OCI-M2 (cell line): Measurements from ENCODE around the gene NLE1.
"Not testable (repeated sequence)": the region's sequence is repeated elsewhere in the genome, so short reads cannot be mapped to it uniquely, and the experiment has no call there.

Experiments
- DNase-seq: peaks from one replicate; lab custom pipeline; 2025; ENCODE audit not compliant: unreplicated experiment; lab: John Stamatoyannopoulos, UW

Gene NLE1

GRCh38 chr17:35141681-35142466 is at the start of gene NLE1:
TSS of gene NLE1 (minus strand) at chr17:35142303. CDS start at chr17:35142275, 28 bp downstream.
- DNase-seq, result no peak

DNA sequence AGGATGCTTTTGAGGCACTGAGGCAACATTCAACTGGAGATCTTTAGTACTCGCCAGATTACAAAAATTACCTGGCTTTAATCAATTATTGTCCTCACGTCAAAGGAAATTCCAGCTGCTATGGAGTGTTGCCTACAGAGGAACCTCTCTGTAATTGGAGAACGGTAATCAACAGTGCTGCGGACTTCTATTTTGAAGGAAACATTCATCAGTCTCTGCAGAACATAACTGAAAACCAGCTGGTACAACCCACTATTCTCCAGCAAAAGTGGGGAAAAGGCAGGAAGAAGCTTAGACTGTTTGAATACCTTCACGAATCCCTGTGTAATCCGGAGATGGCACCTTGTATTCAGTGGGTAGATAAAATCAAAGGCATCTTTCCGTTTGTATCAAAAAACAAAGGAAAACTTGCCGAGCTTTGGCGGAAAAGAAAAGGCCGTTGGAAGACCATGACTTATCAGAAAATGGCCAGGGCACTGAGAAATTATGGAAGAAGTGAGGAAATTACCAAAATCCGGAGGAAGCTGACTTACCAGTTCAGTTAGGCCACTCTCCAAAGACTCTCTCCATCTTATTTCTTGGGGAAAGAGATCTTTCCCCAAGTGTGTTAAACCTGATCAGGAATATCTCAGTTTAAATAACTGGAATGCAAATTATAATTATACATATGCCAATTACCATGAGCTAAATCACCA is 49.0 kb upstream of the NLE1 start:
- no peak for DNase-seq

GRCh38 chr17:35189291-35189690 is 47.2 kb upstream of the NLE1 start:
- DNase-seq, result no peak

GRCh38 chr17:35188111-35188510 is 46.0 kb upstream of the NLE1 start:
- DNase-seq, result no peak

GRCh38 chr17:35187481-35187880 is 45.4 kb upstream of the NLE1 start:
- no peak for DNase-seq

- no peak for DNase-seq
Measured at GRCh38 chr17:35185849-35186248, 43.7 kb upstream of the NLE1 start.

DNA sequence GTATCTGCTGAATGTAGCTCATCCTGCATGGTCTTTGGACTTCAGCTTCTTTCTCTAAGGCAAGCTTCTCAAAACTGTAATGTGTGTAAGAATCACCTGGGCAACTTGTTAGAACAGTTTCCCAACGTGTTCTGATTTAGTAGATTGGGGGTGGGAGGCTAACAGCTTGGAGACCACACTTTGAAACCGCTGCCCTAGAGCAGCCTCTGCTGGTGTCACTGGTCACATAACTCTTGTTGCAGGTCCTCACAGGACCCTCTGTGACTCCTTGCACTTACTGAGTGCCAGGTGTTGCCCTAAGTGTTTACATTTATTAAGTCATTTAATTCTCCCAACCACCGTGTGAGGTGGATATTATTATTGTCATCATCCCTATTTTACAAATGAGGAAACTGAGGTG is 42.2 kb upstream of the NLE1 start:
- DNase-seq, result no peak

GRCh38 chr17:35183332-35183731 is 41.2 kb upstream of the NLE1 start:
- no peak for DNase-seq

DNA sequence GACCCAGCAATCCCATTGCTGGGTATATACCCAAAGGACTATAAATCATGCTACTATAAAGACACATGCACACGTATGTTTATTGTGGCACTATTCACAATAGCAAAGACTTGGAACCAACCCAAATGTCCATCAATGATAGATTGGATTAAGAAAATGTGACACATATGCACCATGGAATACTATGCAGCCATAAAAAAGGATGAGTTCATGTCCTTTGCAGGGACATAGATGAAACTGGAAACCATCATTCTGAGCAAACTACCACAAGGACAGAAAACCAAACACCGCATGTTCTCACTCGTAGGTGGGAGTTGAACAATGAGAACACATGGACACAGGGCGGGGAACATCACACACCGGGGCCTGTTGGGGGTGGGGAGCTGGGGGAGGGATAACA is 37.3 kb upstream of the NLE1 start:
- DNase-seq, result not testable (repeated sequence)

GRCh38 chr17:35176897-35177296 is 34.8 kb upstream of the NLE1 start:
- DNase-seq, result no peak

DNA sequence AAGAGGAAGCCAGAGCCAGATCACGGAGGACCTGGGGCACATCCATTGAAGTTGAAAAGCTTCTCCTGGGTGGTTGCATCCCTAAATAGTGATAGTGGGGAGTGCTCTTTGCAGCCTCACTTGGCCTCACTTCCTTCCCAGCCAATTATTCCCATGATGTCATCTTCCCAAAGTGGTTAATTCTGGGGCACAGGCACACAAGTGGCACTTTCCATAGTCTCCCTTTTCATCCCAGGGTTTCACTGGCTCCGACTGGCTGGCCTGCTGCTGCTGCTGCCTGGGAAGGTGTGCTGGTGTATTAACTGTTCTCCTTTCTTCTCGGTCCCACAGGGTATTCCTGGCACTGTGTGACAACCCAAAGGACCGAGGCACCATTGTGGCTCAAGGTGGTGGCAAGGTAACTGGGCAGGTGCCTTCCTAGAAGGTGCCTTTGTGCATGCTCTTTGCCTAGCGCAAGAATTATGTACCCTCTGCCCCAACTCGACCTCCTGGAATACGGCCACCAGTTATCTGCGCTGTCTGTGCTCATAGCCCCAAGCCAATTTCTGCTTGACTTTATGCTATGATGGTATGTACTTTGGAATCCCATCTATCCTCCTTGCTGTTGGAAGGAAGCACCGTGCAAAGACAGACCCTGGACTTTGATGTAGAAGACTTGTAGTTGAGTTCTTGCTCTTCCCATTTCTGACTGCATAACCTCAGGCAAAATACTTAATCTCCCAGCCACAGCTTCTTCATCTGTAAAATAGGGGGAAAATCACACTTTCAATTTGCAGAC is 33.7 kb upstream of the NLE1 start:
- no peak for DNase-seq

DNA sequence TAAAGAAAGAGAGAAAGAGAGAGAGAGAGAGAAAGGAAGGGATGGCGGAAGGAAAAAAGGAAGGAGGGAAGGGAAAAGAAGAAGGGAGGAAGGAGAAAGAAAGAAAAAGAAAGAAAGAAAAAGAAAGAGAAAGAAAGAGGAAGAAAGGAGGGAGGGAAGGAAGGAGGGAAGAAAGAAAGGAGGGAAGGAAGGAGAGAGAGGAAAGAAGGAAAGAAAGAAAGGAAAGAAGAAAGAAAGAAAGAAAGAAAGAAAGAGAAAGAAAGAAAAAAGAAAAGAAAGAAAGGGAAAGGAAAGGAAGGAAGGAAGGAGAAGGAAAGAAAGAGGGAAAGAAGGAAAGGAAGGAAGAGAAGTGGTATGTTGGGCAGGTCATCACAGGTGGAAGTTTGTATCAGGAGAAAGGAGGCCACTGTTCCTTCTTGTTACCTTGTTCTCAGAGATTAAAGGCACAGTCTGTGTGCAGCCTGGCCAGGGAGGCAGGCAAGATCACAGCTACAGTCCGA is 32.8 kb upstream of the NLE1 start:
- DNase-seq, result no peak

DNA sequence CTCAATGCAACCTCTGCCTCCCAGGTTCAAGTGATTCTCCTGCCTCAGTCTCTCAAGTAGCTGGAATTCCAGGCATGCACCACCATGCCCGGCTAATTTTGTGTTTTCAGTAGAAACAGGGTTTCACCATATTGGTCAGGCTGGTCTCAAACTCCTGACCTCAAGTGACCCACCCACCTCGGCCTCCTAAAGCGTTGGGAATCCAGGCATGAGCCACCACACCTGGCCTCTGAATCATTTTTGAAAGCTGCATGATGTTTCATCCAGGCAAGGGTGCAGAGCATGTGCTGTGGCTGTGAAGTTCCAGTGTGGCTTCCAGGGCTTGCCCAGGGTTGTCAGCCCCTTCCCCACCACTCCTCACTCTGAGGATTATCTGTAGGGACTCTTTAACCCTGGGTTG is 30.2 kb upstream of the NLE1 start:
- not testable (repeated sequence) for DNase-seq

DNA sequence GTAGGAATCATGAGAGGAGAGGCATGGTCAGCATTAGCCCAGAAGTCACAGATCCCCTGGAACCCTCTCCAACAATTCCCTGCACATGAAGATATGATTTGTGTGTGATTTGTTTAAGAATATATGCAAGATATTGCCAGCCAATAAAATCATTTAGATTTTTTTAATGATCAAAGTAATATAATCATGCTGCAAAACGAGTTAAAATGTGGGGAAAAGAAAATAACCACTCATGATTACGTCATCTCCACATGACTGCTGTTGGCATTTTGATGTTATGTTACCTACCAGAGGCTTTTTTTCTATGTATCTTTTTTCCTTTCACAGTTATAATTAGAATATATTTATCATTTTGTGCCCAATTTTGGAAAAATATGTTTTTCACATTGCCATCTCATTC is 29.7 kb upstream of the NLE1 start:
- DNase-seq, result no peak

GRCh38 chr17:35170968-35171771 is 29.1 kb upstream of the NLE1 start:
- no peak for DNase-seq

DNA sequence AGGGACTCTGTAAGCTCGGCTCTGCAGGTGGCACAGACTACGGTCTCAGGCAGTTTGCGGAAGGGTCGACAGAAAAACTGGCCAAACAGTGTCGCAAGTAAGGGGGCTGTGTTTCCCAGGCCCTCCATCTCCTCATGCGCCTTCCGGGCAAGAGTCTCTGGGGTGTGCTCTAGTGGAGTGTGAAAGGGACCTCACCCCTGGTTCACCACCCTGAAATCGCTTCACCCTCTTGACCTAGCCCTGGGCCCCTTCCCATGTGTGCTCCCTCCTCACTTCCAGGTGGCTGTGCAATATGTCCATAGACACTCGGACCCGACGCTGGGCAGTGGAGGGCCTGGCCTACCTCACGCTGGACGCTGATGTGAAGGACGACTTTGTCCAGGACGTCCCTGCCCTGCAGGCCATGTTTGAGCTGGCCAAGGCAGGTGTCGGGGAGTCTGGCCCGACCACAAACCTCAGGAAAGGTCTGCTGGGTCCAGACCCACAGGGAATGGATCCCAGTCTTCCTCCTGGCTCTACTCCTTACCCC is 27.8 kb upstream of the NLE1 start:
- no peak for DNase-seq

GRCh38 chr17:35167666-35168065 is 25.6 kb upstream of the NLE1 start:
- no peak for DNase-seq

- no peak for DNase-seq
Measured at GRCh38 chr17:35167046-35167445, 24.9 kb upstream of the NLE1 start.

DNA sequence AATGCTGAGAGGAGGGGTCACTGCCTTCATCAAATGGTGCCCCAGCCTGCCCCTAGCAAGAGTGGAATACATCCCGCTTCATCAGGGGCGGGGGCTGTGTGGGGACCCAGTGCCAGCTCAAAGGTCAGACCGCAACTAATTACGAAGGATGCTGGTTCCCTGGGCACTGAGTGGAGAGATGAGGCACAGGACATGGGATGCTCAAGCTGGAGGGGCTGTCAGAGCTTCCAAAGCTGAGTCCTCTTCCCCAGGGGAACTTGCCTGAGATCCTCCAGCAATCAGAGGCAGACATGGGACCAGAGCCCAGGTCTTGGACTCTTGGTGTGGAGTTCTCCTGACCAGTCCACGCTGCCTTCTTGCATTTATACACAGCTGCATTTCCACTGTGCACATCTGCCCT is 24.4 kb upstream of the NLE1 start:
- no peak for DNase-seq

- DNase-seq, result no peak
Measured at GRCh38 chr17:35164716-35165115, 22.6 kb upstream of the NLE1 start.

DNA sequence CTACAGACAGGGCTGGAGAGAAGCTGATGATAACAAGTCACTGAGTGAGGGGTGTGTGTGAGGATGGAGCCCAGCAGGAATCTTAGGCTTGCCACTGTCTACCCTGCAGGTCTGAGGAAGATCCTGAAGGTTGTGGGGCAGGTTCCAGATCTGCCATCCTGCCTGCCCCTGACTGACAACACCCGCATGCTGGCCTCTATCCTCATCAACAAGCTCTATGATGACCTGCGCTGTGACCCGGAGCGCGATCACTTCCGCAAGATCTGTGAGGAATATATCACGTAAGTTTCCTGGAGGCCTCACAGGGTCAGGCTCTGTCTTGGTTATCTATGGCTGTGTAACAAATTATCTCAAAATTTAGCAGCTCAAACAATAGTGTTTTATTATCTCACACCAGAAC is 21.8 kb upstream of the NLE1 start:
- no peak for DNase-seq
